ENCODE measurements around the gene ZNF609.

Gene ZNF609

DNA sequence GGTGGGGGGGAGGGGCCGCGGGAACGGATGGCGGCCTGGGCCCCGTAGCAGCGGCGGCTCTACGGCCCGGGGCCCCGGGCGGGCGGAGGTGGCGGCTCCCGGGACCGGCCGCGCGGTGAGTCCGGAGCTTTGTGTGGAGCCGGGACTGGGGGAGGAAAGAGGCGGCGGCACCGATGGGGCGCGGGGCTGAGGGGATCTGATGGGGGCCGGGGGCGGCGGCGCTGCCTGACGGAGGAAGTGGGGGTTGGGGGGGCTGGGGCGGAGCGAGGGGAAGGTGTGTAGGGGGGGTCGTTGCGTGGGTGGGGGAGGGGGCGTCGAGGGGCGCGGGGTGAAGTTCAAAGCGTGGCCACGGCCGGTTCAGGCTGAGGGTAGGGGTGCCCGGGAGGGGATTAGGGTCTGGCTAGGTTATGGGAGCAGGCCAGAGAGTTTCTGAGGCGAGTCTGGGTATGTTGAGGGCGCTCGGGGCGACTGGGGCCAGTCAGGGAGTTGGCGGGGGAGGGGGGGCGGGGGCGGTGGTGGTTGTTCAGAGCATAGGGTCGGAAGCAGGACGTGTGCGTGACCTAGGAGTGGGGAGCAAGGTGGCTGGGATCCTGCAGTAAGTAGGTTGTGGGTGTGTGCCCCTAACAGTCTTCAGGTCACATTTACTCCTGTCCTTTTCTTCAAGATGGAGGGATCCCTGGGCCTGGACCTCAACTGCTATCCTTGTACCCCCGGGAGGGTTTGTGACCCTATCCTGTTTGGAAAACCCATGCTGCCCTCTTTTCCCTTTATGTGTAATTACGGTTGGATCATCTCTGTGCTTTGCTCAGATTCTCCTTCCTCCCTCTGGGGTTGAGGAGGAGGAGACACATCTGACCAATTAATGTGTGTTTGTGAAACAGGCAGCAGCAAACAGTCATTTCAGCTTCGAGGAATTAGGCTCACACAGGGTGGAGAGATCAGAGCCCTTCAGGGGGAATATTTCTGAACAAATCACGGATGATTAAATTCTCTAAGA lies 644 bp downstream of the ZNF609 start:
- Histone ChIP-seq H3K27me3 (ENCODE audit: insufficient read depth, low read length) (no peaks in the 10 kb centered on the region), H3K9ac (ENCODE audit: low read depth, low read length) (peak overlapping the region; percentile 94), H3K27ac (ENCODE audit: low read length) (peak overlapping the region; percentile 51), H3K9me3 (ENCODE audit: insufficient read depth, low read depth, low read length) (no peaks in the 10 kb centered on the region), H3K4me3 (ENCODE audit: low read length) (peak overlapping the region; percentile 94), H3K36me3 (ENCODE audit: insufficient read depth, low read depth, low read length) (peaks cover 4% of the 10 kb centered on the region; the same call in 1 of the 2 replicates), H3K4me1 (ENCODE audit: insufficient read depth, low read length) (peaks cover 37% of the 10 kb centered on the region)

- H3K9ac ChIP-seq (ENCODE audit: low read depth, low read length) = peak overlapping the region; percentile 94
- H3K4me1 ChIP-seq (ENCODE audit: insufficient read depth, low read length) = peaks cover 43% of the 10 kb centered on the region
- H3K9me3 ChIP-seq (ENCODE audit: insufficient read depth, low read depth, low read length) = no peaks in the 10 kb centered on the region
- peak overlapping the region; percentile 94 for H3K4me3 ChIP-seq (ENCODE audit: low read length)
- peak overlapping the region; percentile 51 for H3K27ac ChIP-seq (ENCODE audit: low read length)
- H3K27me3 ChIP-seq (ENCODE audit: insufficient read depth, low read length) = no peaks in the 10 kb centered on the region
- H3K36me3 ChIP-seq (ENCODE audit: insufficient read depth, low read depth, low read length) = peaks cover 4% of the 10 kb centered on the region; the same call in 1 of the 2 replicates
Observed at GRCh38 chr15:64461721-64462162, 1.4 kb downstream of the ZNF609 start.

DNA sequence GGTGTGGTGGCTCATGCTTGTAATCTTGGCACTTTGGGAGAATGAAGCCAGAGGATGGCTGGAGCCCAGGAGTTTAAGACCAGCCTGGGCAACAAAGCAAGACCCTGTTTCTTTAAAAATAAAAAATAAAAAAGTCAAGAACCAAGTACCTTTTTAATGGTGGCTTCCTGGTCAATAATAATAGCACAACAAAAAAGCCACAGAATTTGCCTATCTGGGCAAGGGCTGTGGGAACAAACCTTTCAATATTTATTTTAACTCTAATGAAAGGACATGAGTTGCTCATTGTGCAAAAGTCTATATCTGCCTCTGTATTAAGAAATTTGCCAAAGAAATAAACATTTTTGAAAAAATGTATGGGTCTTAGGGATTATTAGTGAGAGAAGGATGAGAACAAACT lies 2.1 kb downstream of the ZNF609 start:
- no peaks in the 10 kb centered on the region for H3K9me3 ChIP-seq (ENCODE audit: insufficient read depth, low read depth, low read length)
- H3K36me3 ChIP-seq (ENCODE audit: insufficient read depth, low read depth, low read length) = peaks cover 4% of the 10 kb centered on the region; the same call in 1 of the 2 replicates
- no peaks in the 10 kb centered on the region for H3K27me3 ChIP-seq (ENCODE audit: insufficient read depth, low read length)
- H3K4me1 ChIP-seq (ENCODE audit: insufficient read depth, low read length) = peaks cover 43% of the 10 kb centered on the region
- H3K27ac ChIP-seq (ENCODE audit: low read length) = no peak overlapping the region
- H3K4me3 ChIP-seq (ENCODE audit: low read length) = peak overlapping the region; percentile 94
- H3K9ac ChIP-seq (ENCODE audit: low read depth, low read length) = peak overlapping the region; percentile 94; the same call in 1 of the 2 replicates

- H3K4me1 ChIP-seq (ENCODE audit: insufficient read depth, low read length) = peaks cover 37% of the 10 kb centered on the region
- H3K36me3 ChIP-seq (ENCODE audit: insufficient read depth, low read depth, low read length) = peaks cover 4% of the 10 kb centered on the region; the same call in 1 of the 2 replicates
- no peak overlapping the region for H3K27ac ChIP-seq (ENCODE audit: low read length)
- H3K27me3 ChIP-seq (ENCODE audit: insufficient read depth, low read length) = no peaks in the 10 kb centered on the region
- no peak overlapping the region for H3K4me3 ChIP-seq (ENCODE audit: low read length)
- no peak overlapping the region for H3K9ac ChIP-seq (ENCODE audit: low read depth, low read length)
- no peaks in the 10 kb centered on the region for H3K9me3 ChIP-seq (ENCODE audit: insufficient read depth, low read depth, low read length)
Observed at GRCh38 chr15:64464276-64465005, 4.1 kb downstream of the ZNF609 start.

DNA sequence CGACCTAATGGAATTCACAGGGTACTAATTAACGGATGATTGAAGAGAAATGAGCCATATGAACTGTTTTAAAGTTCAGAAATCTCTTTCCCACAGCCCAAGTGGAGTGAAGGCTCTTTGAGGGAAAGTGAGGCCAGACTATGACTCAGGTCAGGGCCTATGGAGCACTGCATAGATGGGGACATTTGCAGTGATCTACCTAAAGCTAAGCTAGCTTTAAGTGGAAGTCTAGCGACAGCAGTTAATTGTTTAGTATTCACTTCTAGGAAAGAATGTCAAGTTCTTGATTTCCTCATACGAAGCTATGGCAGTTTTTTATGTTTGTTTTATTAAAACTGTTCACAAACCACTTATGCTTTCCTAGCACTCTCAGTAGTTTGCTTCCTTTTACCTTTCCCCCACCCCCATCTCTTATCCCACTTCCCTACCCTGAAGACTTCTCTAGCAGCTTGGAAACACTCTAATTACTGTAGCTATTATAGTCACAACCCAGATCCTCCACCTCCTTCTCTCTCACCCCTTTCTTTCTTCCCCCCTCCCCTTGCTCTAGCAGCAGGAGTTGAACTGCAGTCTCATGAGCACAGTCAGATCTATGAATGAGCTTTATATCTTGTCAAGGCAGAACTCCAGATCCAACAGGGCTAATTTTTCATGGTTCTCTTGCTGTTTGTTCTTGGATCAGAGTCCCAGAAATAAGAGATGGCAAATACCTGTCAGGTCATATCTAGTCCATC lies 6.2 kb downstream of the ZNF609 start:
- Histone ChIP-seq H3K9ac (ENCODE audit: low read depth, low read length) (no peak overlapping the region; the same call in 1 of the 2 replicates), H3K36me3 (ENCODE audit: insufficient read depth, low read depth, low read length) (peaks cover 7% of the 10 kb centered on the region; the same call in 1 of the 2 replicates), H3K9me3 (ENCODE audit: insufficient read depth, low read depth, low read length) (no peaks in the 10 kb centered on the region), H3K27me3 (ENCODE audit: insufficient read depth, low read length) (no peaks in the 10 kb centered on the region), H3K4me1 (ENCODE audit: insufficient read depth, low read length) (peaks cover 30% of the 10 kb centered on the region), H3K4me3 (ENCODE audit: low read length) (0 out of 2 replicates have a peak overlapping the region, but pooled peaks have one; percentile 15), H3K27ac (ENCODE audit: low read length) (no peak overlapping the region)

DNA sequence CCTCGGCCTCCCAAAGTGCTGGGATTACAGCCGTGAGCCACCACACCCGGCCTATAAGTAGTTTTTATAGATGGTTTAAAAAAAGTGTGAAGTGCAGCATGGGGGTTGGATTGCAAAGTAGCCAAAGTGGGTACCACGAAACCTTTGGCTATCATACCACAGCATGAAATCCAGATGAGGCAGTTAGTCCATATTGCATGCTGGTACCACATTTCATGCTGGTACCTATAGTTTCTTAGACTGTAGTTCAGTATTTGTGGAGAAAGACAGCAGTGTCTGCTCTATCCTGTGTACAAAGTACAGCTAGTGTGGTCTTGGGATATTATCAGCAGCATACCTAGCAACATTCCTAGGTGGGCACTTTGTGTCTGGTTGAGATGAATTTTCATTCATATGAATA lies 11.8 kb downstream of the ZNF609 start:
- Histone ChIP-seq H3K27me3 (ENCODE audit: insufficient read depth, low read length) (no peaks in the 10 kb centered on the region), H3K9me3 (ENCODE audit: insufficient read depth, low read depth, low read length) (no peaks in the 10 kb centered on the region), H3K4me3 (ENCODE audit: low read length) (no peak overlapping the region), H3K36me3 (ENCODE audit: insufficient read depth, low read depth, low read length) (peaks cover 3% of the 10 kb centered on the region; the same call in 1 of the 2 replicates), H3K9ac (ENCODE audit: low read depth, low read length) (no peak overlapping the region), H3K4me1 (ENCODE audit: insufficient read depth, low read length) (no peaks in the 10 kb centered on the region), H3K27ac (ENCODE audit: low read length) (no peak overlapping the region)

- H3K27ac ChIP-seq (ENCODE audit: low read length) = no peak overlapping the region
- no peaks in the 10 kb centered on the region for H3K27me3 ChIP-seq (ENCODE audit: insufficient read depth, low read length)
- no peak overlapping the region for H3K4me3 ChIP-seq (ENCODE audit: low read length)
- no peaks in the 10 kb centered on the region for H3K4me1 ChIP-seq (ENCODE audit: insufficient read depth, low read length)
- peaks cover 3% of the 10 kb centered on the region; the same call in 1 of the 2 replicates for H3K36me3 ChIP-seq (ENCODE audit: insufficient read depth, low read depth, low read length)
- no peaks in the 10 kb centered on the region for H3K9me3 ChIP-seq (ENCODE audit: insufficient read depth, low read depth, low read length)
- no peak overlapping the region for H3K9ac ChIP-seq (ENCODE audit: low read depth, low read length)
Observed at GRCh38 chr15:64474846-64475245, 14.5 kb downstream of the ZNF609 start.

DNA sequence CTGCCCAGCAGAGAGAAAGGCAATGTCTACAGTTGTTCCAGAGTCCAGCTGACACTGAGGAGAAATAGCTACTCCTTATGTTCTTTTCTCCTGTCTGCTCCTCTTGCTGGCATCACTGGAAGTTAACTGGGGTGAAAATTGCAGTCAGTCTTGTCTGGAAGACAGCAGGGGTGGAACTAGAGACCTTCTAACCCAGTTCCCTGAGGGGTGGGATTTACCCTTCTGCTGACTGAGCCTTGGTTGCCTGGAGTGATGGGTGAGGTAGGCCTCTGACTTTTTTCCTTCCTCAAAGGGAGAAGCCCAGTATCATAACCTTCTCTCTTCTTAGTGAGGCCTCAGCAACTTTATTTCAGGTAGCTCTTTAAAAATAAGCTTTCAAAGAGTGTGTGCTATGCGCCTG lies 16.2 kb downstream of the ZNF609 start:
- no peaks in the 10 kb centered on the region for H3K27me3 ChIP-seq (ENCODE audit: insufficient read depth, low read length)
- no peak overlapping the region for H3K9ac ChIP-seq (ENCODE audit: low read depth, low read length)
- H3K9me3 ChIP-seq (ENCODE audit: insufficient read depth, low read depth, low read length) = no peaks in the 10 kb centered on the region
- no peaks in the 10 kb centered on the region; the same call in 1 of the 2 replicates for H3K36me3 ChIP-seq (ENCODE audit: insufficient read depth, low read depth, low read length)
- H3K4me1 ChIP-seq (ENCODE audit: insufficient read depth, low read length) = no peaks in the 10 kb centered on the region
- H3K4me3 ChIP-seq (ENCODE audit: low read length) = no peak overlapping the region
- no peak overlapping the region for H3K27ac ChIP-seq (ENCODE audit: low read length)

DNA sequence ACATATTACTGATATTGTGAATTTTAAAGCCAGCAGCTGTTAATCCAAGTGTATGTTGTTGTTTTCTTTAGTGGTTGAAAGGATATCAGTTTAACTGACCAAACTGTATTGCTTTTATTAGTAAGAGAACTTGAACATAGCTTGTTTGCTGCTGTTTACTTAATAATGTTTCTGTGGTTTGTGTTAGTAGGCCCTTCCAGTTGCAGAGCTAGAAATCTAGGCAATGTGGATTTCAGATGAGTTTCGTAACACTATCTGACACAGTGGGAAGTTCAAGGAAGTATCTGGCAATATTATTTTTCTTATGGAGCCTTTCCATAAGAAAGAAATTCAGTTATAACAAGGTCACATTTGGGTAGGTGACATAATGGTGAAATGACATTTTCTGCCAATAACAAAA lies 18.5 kb downstream of the ZNF609 start:
- no peaks in the 10 kb centered on the region for H3K4me1 ChIP-seq (ENCODE audit: insufficient read depth, low read length)
- no peaks in the 10 kb centered on the region for H3K27me3 ChIP-seq (ENCODE audit: insufficient read depth, low read length)
- H3K4me3 ChIP-seq (ENCODE audit: low read length) = no peak overlapping the region
- no peak overlapping the region for H3K9ac ChIP-seq (ENCODE audit: low read depth, low read length)
- H3K36me3 ChIP-seq (ENCODE audit: insufficient read depth, low read depth, low read length) = no peaks in the 10 kb centered on the region
- H3K27ac ChIP-seq (ENCODE audit: low read length) = no peak overlapping the region
- no peaks in the 10 kb centered on the region for H3K9me3 ChIP-seq (ENCODE audit: insufficient read depth, low read depth, low read length)

GRCh38 chr15:64480891-64481290 lies 20.5 kb downstream of the ZNF609 start:
- Histone ChIP-seq H3K27me3 (ENCODE audit: insufficient read depth, low read length) (no peaks in the 10 kb centered on the region), H3K4me3 (ENCODE audit: low read length) (no peak overlapping the region), H3K27ac (ENCODE audit: low read length) (no peak overlapping the region), H3K9ac (ENCODE audit: low read depth, low read length) (no peak overlapping the region), H3K36me3 (ENCODE audit: insufficient read depth, low read depth, low read length) (no peaks in the 10 kb centered on the region), H3K4me1 (ENCODE audit: insufficient read depth, low read length) (no peaks in the 10 kb centered on the region), H3K9me3 (ENCODE audit: insufficient read depth, low read depth, low read length) (no peaks in the 10 kb centered on the region)

DNA sequence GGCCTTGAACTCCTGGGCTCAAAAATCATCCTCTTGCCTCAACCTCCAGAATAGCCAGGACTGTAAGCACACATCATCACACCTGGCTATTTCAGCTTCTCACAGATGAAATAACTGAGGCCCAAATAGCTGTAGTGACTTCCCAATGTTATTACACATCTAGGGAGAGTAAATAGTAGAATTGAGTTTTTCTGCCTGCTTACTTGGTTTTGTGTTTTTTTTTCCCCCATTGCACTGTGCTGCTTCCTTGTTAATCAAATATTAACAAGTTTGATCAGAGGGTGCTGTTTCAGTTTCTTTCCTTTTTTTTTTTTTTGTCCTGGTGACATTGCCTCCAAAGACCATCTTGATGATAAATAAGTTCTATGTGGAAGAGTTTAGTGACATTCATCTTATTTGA lies 23.4 kb downstream of the ZNF609 start:
- H3K4me3 ChIP-seq (ENCODE audit: low read length) = no peak overlapping the region
- no peak overlapping the region for H3K27ac ChIP-seq (ENCODE audit: low read length)
- H3K36me3 ChIP-seq (ENCODE audit: insufficient read depth, low read depth, low read length) = no peaks in the 10 kb centered on the region
- H3K9ac ChIP-seq (ENCODE audit: low read depth, low read length) = no peak overlapping the region
- H3K4me1 ChIP-seq (ENCODE audit: insufficient read depth, low read length) = no peaks in the 10 kb centered on the region
- no peaks in the 10 kb centered on the region for H3K27me3 ChIP-seq (ENCODE audit: insufficient read depth, low read length)
- no peaks in the 10 kb centered on the region for H3K9me3 ChIP-seq (ENCODE audit: insufficient read depth, low read depth, low read length)
